GM18508 (cell line): Measurements from ENCODE around the gene SQSTM1.
"Not testable (repeated sequence)": the region's sequence is repeated elsewhere in the genome, so short reads cannot be mapped to it uniquely, and the experiment has no call there.

ENCODE experiments used
- ATAC-seq: cut with Tn5 transposase; IDR thresholded peaks from one replicate; pipeline ENCODE4 v1.9.1; 2021; ENCODE audit warnings: moderate number of reproducible peaks; ENCODE audit not compliant: insufficient read depth, unreplicated experiment

SQSTM1 gene

GRCh38 chr5:179823937-179824744, 3.4 kb downstream of the SQSTM1 start:
- no peak for ATAC-seq

GRCh38 chr5:179824745-179825112, 4.0 kb downstream of the SQSTM1 start:
- ATAC-seq = no peak

GRCh38 chr5:179825655-179826182, 5.0 kb downstream of the SQSTM1 start:
- ATAC-seq = no peak

GRCh38 chr5:179827680-179828079, 7.0 kb downstream of the SQSTM1 start:
- ATAC-seq = no peak

- no peak for ATAC-seq
Observed at GRCh38 chr5:179828756-179829421, 8.2 kb downstream of the SQSTM1 start.

- ATAC-seq = no peak
Observed at GRCh38 chr5:179829732-179830435, 9.2 kb downstream of the SQSTM1 start.

GRCh38 chr5:179830818-179831468, 10.2 kb downstream of the SQSTM1 start:
- ATAC-seq = no peak

GRCh38 chr5:179832039-179832745, 11.5 kb downstream of the SQSTM1 start:
- no peak for ATAC-seq

GRCh38 chr5:179833056-179833708, 12.5 kb downstream of the SQSTM1 start:
- no peak for ATAC-seq

GRCh38 chr5:179833709-179834070, 13.0 kb downstream of the SQSTM1 start:
- ATAC-seq = no peak

GRCh38 chr5:179834120-179834519, 13.4 kb downstream of the SQSTM1 start:
- ATAC-seq = no peak

- not testable (repeated sequence) for ATAC-seq
Observed at GRCh38 chr5:179834871-179835270, 14.2 kb downstream of the SQSTM1 start.

- ATAC-seq = no peak
Observed at GRCh38 chr5:179836225-179837019, 15.7 kb downstream of the SQSTM1 start.

- no peak for ATAC-seq
Observed at GRCh38 chr5:179837076-179838011, 16.6 kb downstream of the SQSTM1 start.

GRCh38 chr5:179839328-179840256, 18.9 kb downstream of the SQSTM1 start:
- no peak for ATAC-seq

GRCh38 chr5:179840321-179840720, 19.6 kb downstream of the SQSTM1 start:
- ATAC-seq = no peak

- ATAC-seq = no peak
Observed at GRCh38 chr5:179840766-179841165, 20.1 kb downstream of the SQSTM1 start.
